Breast epithelium (tissue), 3 donors: ENCODE measurements around the gene WBP11.

Experiments used
- POLR2A ChIP-seq: fragments of 450-650 bp; IDR thresholded peaks from one replicate; pipeline ENCODE4 v1.6.1; 2016; ENCODE audit warnings: antibody characterized with exemption, mild to moderate bottlenecking, moderate library complexity
- POLR2AphosphoS5 ChIP-seq, 3 donors: sonication (generic); formaldehyde crosslinking; IDR thresholded peaks; one replicate each; pipeline ENCODE4 v1.6.1; 2017; ENCODE audit warnings: antibody characterized with exemption in 3 of 3
- TF ChIP-seq, protein P1 (sequence below), 3 donors: fragments of 450-650 bp; IDR thresholded peaks; one replicate each; pipeline ENCODE4 v1.5.1; 2016 to 2017; ENCODE audit warnings: antibody characterized with exemption in 3 of 3, mild to moderate bottlenecking in 3 of 3, moderate library complexity in 3 of 3

DNA sequence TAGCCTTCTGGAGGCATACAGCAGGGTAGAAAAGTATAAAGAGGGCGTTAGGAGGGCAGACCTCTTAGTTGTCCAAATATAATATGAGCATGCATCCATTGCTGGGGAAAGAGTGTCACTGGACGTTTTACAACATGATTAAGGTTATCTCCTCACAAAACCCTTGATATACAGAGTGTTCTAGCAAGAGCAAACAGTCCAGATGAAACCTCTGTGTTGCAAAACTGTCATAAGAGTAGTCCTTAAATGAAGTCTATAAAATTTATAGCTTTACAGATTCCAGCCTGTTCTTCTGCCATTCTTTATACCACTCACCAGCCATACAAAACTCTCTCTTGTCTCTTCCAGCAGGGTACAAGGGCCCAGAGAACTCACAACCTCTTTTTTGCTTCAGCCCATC, 21.7 kb downstream of the WBP11 start:
- TF ChIP-seq, protein P1, sequence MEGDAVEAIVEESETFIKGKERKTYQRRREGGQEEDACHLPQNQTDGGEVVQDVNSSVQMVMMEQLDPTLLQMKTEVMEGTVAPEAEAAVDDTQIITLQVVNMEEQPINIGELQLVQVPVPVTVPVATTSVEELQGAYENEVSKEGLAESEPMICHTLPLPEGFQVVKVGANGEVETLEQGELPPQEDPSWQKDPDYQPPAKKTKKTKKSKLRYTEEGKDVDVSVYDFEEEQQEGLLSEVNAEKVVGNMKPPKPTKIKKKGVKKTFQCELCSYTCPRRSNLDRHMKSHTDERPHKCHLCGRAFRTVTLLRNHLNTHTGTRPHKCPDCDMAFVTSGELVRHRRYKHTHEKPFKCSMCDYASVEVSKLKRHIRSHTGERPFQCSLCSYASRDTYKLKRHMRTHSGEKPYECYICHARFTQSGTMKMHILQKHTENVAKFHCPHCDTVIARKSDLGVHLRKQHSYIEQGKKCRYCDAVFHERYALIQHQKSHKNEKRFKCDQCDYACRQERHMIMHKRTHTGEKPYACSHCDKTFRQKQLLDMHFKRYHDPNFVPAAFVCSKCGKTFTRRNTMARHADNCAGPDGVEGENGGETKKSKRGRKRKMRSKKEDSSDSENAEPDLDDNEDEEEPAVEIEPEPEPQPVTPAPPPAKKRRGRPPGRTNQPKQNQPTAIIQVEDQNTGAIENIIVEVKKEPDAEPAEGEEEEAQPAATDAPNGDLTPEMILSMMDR (IDR thresholded peaks at IDR 0.05): no peak
- TF ChIP-seq POLR2AphosphoS5 (IDR thresholded peaks at IDR 0.05) (no peak), POLR2A (no peak)
